Measurements from ENCODE around the gene CASP1.
"Not testable (repeated sequence)": the region's sequence is repeated elsewhere in the genome, so short reads cannot be mapped to it uniquely, and the experiment has no call there.

The CASP1 gene

GRCh38 chr11:105045676-105046296 lies 10.8 kb upstream of the CASP1 start:
- DNase-seq, result no peak

DNA sequence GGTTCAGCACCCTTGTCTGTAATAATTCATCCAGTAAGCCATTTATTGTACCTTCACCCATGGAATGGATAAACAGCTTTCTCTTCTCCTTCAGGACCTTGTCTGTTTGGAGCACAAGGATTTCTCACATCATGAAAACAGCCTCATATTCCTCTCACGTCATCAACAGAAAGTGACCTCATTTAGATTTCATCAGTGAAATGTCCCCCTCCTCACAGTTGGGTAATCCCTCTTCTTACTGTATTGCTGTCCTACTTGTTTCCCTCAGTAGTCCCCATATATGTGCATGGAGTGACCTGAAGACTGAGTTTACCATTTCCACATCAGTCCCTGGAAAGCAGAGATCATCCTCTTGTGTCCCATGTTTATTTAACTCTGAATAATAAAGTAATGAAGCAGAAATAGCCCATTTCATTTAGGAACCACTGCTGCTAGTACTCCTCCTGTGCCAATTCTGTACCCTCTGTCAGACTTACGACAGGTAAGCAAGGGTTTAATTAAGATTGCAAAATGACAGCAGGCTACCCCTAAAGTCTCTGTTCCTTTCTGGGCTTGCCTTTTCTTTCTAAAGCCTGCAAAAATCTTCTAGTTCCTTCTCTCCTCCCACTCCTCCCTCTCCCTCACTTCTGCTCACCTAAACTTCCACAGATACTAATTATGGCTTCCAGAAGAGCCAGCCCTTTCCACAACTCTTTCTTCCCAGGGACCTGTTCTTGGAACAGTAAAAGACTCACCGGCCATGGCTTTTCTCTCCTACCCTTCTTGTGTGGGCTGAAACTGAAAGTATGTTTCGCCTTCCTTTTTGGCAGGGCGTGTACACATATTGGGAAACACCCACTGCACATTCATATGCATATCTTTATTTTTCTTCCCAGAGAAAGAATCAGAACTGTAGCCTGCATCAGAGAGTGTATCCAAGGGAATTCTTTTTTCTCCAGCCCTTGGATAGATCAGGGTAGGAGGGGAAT lies 9.9 kb upstream of the CASP1 start, which contains the start of gene CARD16:
CARD16 (minus strand) TSS at position 779 of the 968 bp plus-strand sequence; CDS start at position 741, 38 bp downstream.
- DNase-seq, result not testable (repeated sequence)

GRCh38 chr11:105042178-105042577 lies 7.2 kb upstream of the CASP1 start:
- DNase-seq, result no peak

GRCh38 chr11:105040703-105041102 lies 5.8 kb upstream of the CASP1 start:
- no peak for DNase-seq

- DNase-seq, result not testable (repeated sequence)
These were observed 556 bp downstream of the CASP1 start for GRCh38 chr11:105034388-105034787.

DNA sequence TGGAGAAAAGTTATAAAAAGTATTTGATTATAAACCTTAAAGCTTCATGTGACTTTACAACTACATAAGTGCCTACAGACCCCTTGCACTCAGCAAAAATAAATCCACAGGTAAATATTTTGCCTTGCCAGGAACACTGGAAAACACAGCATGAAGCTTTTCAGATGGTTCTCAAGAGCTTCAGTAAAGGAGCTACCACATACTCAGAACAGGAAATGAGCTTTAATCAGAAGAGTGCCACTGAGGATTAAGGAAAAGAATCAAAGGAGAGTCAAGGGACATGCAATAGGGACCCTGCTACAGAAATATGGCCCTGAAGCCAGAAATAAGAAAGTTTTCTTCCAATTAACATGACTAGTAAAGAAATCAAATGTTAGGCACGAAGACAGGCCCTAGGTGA lies 1.2 kb downstream of the CASP1 start:
- DNase-seq, result no peak

DNA sequence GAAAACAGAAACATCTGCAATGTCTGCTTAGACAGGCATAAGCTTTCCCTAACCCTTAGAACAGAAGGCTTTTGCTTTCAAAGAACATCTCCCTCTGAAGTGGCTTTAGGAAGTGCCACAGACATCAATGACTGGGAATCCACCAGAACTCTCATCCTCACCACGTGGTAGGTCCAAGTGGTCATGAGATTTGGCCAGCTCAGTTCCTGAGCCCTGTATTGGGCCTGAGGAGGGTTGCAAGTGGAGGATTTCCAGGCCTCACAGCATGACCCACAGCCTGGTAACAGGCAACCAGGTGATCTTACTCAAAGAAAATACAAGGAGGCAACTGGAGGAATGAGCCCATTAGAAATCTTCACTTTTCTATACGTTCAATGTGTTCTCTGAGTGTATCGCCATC lies 1.6 kb downstream of the CASP1 start:
- DNase-seq, result no peak

DNA sequence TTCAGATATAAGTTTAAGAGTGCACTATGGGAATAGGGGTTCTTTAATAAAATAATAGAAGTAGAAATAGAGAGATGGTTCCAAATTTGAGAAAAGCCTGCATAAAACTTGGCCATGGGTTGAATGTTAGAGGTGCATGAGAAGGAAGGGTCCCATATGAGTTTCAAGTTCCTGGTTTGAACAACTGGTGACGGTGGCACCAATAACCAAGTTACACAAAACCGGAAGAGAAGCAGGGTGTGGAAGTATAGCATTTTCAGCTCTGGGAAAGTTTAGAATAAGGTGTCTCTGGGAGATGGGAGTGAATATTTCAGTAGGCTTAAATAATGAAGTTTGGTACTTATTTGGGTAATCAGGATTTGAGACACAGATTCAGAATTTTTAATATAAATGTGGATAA lies 2.4 kb downstream of the CASP1 start:
- no peak for DNase-seq

- DNase-seq, result no peak
These were observed 7.3 kb downstream of the CASP1 start for GRCh38 chr11:105027678-105028077.

GRCh38 chr11:105024394-105024793 lies 10.6 kb downstream of the CASP1 start:
- no peak for DNase-seq

GRCh38 chr11:105023003-105023402 lies 11.9 kb downstream of the CASP1 start, which contains the start of gene CASP5:
Gene CASP5 (minus strand): TSS chr11:105023168. CDS start chr11:105023136, 32 bp downstream.
- DNase-seq, result no peak

DNA sequence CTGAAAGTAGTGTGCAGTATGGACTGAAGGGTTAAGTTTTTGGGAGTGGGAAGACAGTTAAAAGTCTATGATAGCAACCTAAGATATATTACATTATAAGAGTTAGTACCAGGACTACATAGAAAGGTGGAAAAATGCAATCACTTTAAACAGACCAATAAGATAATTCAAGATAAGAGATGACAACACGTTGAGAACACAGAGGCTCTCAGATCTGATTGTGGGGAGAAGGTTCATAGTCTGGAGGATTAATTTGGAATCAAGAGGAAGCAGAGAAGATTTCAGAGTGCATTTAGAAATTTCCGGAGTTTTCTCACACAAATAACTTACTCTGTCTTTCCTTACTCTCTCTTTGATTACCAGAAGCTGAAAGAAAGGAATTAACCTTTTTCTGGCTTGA lies 12.4 kb downstream of the CASP1 start:
- DNase-seq, result no peak

GRCh38 chr11:105007463-105007862 lies 27.5 kb downstream of the CASP1 start:
- DNase-seq, result no peak

GRCh38 chr11:105005451-105005845 lies 29.5 kb downstream of the CASP1 start:
- no peak for DNase-seq

DNA sequence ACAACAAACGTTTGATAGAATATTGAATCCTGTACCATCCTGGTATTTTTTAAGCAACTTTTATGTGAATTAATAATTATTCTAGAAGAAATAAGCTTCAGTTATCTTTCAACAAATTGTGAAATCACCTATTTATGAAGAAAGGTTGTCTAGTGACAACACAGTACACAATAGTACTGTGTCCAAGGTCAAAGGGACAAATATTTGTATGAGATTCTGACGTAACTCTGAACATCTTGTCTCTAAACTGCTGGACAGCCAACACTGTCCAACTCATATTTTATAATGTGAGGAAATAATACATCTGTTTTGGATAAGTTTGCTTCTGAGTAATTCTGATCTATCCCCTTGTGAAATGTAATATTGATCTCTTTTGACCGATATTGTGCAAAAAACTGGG lies 30.9 kb downstream of the CASP1 start:
- no peak for DNase-seq

DNA sequence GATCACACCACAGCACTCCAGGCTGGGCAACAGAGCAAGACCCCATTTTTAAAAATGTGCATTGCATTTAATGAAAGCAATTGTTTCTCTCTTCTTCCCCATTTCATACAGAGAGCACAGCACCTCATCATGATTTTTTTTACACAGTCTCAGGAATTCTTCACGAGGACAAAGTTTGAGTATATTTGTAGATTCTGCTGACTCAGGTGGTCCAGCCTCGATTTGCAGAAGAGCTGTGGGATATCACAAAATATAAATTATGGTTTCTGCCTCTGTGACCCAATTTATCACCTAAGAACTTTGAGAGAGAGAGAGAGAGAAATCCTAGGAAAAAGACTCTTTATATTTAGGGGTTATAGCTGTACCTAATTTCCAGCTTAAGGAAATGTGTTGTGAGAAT lies 31.8 kb downstream of the CASP1 start:
- no peak for DNase-seq

- DNase-seq, result no peak
These were observed 34.1 kb downstream of the CASP1 start for GRCh38 chr11:105000797-105001196.

GRCh38 chr11:105000167-105000566 lies 34.8 kb downstream of the CASP1 start:
- DNase-seq, result no peak

GRCh38 chr11:104999721-105000120 lies 35.2 kb downstream of the CASP1 start:
- DNase-seq, result no peak

- no peak for DNase-seq
These were observed 37.7 kb downstream of the CASP1 start for GRCh38 chr11:104997288-104997687.

GRCh38 chr11:104995001-104995408 lies 39.9 kb downstream of the CASP1 start:
- no peak for DNase-seq

GRCh38 chr11:104992781-104993180 lies 42.2 kb downstream of the CASP1 start:
- no peak for DNase-seq

- DNase-seq, result no peak
These were observed 43.0 kb downstream of the CASP1 start for GRCh38 chr11:104991994-104992393.

DNA sequence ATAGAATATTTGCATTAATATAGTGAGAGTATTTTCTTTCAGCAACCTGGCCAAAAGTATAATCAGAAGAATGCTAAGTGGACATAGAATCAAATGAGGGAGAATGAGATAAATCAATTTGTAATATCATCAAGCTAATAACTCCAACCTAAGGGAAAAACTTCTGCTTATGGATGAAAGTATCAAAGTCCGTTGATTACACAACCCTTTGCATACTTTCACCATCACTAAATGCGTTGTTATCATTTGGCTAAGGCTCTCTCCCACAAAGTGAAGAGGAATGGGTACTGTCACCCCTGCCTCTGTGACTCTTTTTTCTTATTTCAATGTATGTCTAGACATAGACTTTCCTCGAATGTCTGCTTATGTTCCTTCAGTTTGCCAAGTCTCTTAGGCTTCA lies 50.1 kb downstream of the CASP1 start:
- DNase-seq, result no peak

All from 8988T (cell line).